GF-D8 (cell line): ENCODE measurements around the gene SLC30A3.

Experiments
- DNase-seq: peaks from one replicate; lab custom pipeline; 2025; lab: John Stamatoyannopoulos, UW

SLC30A3 gene

GRCh38 chr2:27258051-27258450, 4.8 kb downstream of the SLC30A3 start:
- DNase-seq: no peak

- DNase-seq: no peak
Measured at GRCh38 chr2:27256855-27257454, 5.9 kb downstream of the SLC30A3 start.

- DNase-seq: no peak
Measured at GRCh38 chr2:27255660-27256059, 7.2 kb downstream of the SLC30A3 start.

GRCh38 chr2:27255187-27255586, 7.7 kb downstream of the SLC30A3 start:
- no peak for DNase-seq

- DNase-seq: no peak
Measured at GRCh38 chr2:27251766-27252165, 11.1 kb downstream of the SLC30A3 start.

- no peak for DNase-seq
Measured at GRCh38 chr2:27250652-27251379, 12.0 kb downstream of the SLC30A3 start.

GRCh38 chr2:27249891-27250651, 12.8 kb downstream of the SLC30A3 start:
- DNase-seq: peak; percentile 22

GRCh38 chr2:27249159-27249890, 13.5 kb downstream of the SLC30A3 start:
- no peak for DNase-seq

- no peak for DNase-seq
Measured at GRCh38 chr2:27247893-27248292, 15.0 kb downstream of the SLC30A3 start.

GRCh38 chr2:27245626-27246025, 17.2 kb downstream of the SLC30A3 start:
- no peak for DNase-seq

GRCh38 chr2:27245116-27245515, 17.7 kb downstream of the SLC30A3 start:
- DNase-seq: no peak

- no peak for DNase-seq
Measured at GRCh38 chr2:27243391-27244130, 19.3 kb downstream of the SLC30A3 start.

- DNase-seq: no peak
Measured at GRCh38 chr2:27242614-27242951, 20.3 kb downstream of the SLC30A3 start.

- DNase-seq: no peak
Measured at GRCh38 chr2:27241761-27242613, 20.9 kb downstream of the SLC30A3 start.

GRCh38 chr2:27240406-27240805, 22.4 kb downstream of the SLC30A3 start:
- no peak for DNase-seq

- no peak for DNase-seq
Measured at GRCh38 chr2:27238976-27239375, 23.9 kb downstream of the SLC30A3 start.

- DNase-seq: no peak
Measured at GRCh38 chr2:27237341-27237945, 25.4 kb downstream of the SLC30A3 start.

GRCh38 chr2:27236626-27237025, 26.2 kb downstream of the SLC30A3 start:
- no peak for DNase-seq

- DNase-seq: no peak
Measured at GRCh38 chr2:27236136-27236535, 26.7 kb downstream of the SLC30A3 start.

GRCh38 chr2:27233341-27233740, 29.5 kb downstream of the SLC30A3 start:
- no peak for DNase-seq
